Mucosa of gallbladder (tissue), 1 donor: Measurements from ENCODE around the gene PROP1. TPM values are rescaled to one million over a fixed set of nuclear protein-coding genes. Genes with fewer than 3 reads are reported as not detected.
"Not testable (repeated sequence)": the region's sequence is repeated elsewhere in the genome, so short reads cannot be mapped to it uniquely, and the experiment has no call there.

Experiments
- DNase-seq: peaks from one replicate; pipeline ENCODE4 v3.0.0-alpha.2; 2020; ENCODE audit warnings: low spot score
- total RNA-seq: library from RNA; stranded (reverse); gene quantifications from one replicate; pipeline ENCODE4 v1.2.1, GENCODE V29; 2021
- donor health status: DM: no; HTN: no; CAD: no.

Gene PROP1
- total RNA-seq, 1 donor from 2014 or later = not detected

DNA sequence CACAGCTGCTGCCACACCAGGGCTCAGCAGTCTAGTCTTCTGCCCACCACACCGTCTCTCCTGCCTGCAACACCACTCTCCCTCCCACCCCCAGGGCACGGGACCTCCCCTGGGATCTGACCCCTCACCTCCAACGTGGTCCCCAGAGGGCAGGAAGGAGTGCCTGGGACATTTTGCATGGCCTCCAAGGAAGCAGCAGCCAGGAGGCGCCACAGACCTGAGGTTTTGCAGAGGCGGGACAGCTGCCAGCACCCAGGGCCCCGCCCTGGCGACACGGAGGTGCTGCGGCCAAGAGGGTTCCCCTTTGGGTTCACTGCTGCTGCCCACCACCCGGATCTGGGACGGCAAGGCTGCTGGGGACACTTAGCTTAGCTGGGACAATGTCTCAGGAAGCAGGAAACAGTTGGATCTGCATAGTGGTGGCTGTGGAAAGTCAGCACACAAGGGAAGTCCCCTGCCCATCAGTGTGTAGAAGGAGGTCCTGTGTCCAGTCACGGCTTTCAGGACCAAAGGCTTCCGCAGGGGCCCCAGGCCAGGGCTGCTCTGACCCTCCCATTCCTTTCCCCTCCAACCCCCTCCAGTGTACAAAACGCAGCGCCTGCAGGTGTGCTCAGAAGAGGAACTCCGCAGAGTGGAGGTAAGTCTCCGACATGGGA is 13.8 kb downstream of the PROP1 start:
- no peak for DNase-seq

DNA sequence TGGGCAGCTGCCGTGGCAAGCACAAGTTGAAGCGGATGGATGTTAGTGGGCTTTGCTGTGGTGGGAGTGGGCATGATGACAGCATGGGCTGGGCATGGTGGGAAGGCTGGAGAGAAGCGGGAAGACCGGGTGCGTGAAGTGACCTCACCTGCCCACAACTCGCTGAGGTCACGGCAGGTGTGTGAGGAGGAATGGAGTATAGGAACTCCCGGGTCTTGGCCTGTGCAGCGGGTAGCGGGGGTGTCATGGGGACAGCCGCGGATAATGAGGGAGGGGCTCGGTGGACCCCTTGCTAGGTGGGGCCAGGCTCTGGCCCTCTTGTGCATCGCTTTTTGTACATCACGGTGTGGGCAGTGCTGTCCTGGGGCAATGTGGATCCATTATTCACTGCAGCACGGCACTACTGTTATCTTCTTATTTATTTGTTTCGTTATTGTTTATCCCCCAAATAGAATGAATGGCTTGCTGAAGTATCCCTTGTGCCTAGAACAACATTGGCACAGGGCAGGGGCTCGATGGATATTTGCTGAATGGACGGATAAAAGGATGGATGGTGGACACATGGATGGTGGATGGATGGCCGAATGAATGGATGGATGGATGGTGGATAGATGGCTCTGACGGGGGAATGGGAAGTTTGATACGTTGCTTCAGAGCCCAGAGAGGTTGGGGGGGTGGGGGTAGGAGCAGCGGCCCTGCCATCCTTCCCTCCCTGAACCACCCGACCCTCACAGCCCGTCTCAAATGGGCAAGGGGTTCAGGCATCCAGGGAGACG is 14.6 kb downstream of the PROP1 start:
- no peak for DNase-seq

DNA sequence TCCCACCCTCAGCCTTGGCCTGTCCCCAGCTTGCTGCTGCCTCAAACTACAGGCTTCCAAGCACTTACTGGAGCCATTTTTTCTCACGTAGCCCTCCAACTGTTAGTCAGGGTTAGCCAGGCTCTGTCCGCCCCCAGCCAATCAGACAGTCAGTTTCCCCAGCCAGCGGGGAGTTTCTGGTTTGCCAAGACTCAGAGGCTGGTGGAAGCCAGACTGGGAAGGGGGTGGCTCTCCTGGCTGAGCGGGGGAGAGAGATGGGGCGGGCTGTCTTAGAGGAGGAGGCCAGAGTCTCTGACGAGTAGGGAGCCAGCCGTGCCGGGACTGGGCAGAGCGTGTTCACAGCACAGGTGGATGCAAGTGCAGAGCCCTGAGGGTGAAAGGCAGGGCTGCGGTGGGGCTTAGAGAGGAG is 15.3 kb downstream of the PROP1 start:
- no peak for DNase-seq

DNA sequence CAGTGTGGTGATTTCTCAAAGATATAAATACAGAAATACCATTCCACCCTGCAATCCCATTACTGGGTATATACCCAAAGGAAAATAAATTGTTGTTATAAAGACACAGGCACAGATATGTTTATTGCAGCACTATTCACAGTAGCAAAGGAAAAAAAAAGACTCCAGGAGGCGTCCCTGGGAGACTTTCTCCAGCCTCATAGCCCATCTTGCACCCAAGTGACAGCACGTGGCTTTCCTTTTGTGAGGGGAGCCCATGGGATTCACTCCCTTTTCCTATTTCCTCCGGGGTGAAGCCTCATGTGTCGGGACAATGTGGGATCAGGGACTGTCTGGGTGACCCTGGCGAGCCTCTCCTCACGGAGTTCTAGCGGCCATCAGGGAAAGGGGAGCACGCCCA is 18.4 kb downstream of the PROP1 start:
- DNase-seq = not testable (repeated sequence)

DNA sequence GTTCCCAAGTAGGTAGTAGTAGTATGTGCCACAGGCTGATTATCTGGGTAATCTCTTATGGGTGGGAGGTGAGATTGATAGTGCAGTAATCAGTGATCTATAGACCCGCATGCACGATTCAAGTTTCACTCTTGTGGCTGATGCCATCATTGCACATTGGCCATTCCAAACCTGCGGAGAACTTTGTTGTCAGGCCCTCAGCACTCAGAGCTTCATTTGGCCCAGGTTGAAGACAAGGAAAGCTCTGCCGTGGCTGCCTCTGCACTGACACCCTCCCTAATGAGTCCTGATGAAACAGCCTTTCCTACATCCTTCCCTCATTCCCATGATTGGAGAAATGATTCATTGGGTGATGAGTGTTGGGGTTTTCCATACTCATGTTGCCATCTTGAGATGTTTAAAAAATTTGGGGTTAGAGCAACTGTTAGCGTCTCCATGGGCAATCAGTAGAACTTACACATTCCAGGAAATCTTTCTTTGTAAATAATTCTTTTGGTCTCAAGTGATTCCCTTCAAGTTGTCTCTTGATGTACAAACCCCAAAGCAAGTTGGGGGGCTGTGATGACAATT is 22.9 kb downstream of the PROP1 start:
- no peak for DNase-seq

- DNase-seq = no peak
Observed at GRCh38 chr5:177972613-177973012, 23.4 kb downstream of the PROP1 start.

DNA sequence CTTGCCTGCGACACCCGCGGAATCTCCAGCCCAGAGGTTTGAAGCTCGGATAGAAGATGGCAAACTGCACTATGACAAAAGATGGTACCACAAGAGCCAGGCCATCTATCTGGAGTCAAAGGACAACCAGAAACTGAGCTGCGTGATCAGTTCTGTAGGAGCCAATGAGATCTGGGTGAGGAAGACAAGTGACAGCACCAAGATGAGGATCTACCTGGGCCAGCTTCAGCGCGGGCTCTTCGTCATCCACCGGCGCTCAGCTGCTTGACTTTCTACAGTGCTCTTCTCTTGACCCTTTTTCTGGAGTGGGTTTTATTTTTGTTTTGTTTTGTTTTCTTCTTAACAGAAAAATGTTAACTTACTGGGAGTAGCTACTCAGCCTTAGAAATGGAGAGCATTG is 24.0 kb downstream of the PROP1 start:
- DNase-seq = not testable (repeated sequence)

GRCh38 chr5:177968661-177969211 is 27.3 kb downstream of the PROP1 start:
- no peak for DNase-seq

GRCh38 chr5:177967221-177967887 is 28.7 kb downstream of the PROP1 start:
- DNase-seq = no peak

DNA sequence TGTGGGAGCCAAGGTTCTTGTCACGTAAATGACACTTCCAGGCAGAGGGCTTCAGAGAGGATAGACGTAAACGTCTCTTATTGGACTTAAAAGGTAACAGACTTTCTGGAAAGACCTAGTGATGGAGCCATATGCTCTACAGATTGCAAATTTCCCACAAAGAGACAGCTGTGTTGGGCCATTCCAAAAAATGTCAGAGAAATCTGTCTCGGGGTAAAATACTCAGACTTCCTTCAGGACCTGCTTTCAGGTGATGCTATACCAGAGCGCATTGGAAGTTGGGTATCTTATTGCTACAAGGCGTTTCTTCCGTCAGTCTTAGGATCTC is 29.2 kb downstream of the PROP1 start:
- no peak for DNase-seq

GRCh38 chr5:177966009-177966838 is 29.8 kb downstream of the PROP1 start:
- no peak for DNase-seq

DNA sequence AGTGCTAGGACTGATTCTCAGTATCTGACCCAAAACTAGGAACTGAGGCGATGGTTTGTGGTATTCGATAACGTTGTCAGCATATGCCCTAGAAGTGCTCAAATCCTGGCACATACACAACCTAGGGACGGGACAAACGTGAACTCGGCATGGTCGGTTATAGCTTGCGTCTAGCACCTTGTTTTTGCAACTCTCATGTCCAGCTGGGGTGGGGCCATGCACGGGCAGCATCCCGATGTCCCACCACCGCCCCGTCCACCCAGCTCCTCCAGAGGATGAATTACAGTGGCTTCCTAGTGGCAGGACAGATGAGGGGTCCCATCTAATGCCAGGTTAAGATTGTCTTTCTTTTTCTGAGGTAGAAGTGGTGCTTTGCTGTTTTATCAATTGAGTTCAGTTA is 31.6 kb downstream of the PROP1 start:
- DNase-seq = no peak

DNA sequence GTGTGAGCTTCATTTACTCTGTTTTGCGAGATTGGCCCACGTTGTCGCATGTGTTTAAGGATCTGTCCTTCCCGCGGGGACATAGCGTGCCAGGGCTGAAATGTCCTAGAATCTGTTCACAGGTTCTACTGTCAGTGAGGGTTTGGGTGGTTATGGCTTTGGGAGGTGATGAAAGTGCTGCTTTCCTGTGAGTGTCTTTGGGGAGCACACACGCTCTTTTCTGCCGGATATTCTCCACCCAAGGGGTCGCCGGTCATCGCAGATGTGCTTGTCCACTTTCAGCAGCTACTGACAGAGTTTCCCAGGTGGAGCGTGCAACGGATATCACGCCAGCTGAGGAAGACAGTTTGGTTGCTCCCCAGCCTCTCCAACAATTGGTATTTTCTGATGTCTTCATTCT is 32.1 kb downstream of the PROP1 start:
- no peak for DNase-seq

DNA sequence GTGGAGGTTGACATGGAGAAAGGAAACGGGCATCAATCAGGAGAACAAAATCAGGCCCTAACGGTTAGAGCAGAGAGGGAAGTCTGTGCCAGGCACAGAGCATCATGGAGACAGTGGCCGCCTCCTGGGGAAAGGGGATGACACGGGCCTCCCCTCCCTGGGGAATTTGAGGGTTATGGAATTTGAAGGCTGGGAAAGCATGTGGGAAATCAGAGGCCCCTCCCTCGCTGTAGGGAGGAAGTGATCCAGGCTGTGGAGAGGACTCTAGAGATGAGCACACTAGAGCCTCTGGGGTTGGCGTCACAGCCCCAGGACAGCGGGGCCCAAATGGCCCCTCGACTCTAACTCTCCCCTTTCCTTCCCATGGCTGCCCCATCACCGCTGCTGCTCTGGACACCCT is 36.7 kb downstream of the PROP1 start:
- DNase-seq = no peak

DNA sequence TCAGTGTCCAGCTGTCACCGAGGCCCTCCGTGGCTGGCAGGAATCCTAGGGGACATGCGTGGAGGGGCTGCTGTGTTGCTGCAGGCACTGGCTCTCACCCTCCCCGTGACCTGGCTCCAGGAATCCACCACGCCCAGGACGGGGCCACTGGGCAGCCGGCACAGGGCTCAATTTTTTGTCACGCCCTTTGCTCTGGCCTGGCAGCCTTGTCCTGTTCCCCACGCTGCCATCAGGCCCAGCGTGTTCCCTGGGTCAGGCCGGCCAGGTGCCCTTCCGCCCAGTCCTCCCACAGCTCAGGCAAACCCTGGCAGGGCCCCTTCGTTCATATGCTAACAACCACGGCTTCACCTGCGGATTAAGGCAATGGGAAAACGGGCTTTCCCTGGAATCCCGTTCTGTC is 37.3 kb downstream of the PROP1 start:
- no peak for DNase-seq

- no peak for DNase-seq
Observed at GRCh38 chr5:177957241-177957640, 38.8 kb downstream of the PROP1 start.

GRCh38 chr5:177953101-177953500 is 42.9 kb downstream of the PROP1 start:
- not testable (repeated sequence) for DNase-seq

DNA sequence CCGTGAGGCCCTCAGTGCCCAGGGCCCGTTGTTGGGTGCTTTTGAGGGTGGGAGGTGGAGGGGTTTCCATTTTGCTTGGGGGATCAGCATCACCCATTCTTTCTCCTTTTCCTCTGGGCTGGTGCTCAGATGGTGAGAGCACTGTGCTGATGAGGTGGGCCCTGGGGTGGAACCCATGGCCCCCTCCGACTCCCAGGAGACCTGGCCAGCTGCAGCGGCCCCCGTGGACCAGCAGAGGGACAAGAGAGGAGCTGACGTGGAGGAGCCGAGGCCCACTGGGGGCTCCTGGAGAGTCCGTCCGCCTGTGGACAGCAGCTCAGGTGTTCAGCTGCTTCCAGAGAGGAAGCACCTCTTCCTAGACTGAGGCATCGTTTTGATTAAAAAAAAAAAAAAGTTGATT is 46.4 kb downstream of the PROP1 start:
- DNase-seq = not testable (repeated sequence)

DNA sequence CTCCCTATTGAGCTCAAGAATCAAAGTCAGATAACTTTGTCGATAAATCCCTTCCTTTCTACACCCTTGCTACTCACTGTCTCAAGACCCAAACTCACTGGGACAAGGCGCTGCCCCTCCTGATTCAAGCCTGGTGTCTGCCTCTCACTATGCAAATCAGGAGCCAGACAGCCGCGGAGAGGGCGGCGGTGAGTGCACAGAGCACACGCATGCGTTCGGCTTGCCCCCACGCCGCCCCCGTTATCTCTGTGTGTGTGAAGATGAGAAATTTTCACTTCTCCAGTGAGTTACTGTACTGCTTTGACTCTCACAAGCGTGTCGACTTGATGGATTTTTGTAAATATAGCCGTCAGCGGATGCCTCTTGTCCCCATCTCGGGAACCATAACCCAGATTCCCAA is 47.0 kb downstream of the PROP1 start:
- not testable (repeated sequence) for DNase-seq

DNA sequence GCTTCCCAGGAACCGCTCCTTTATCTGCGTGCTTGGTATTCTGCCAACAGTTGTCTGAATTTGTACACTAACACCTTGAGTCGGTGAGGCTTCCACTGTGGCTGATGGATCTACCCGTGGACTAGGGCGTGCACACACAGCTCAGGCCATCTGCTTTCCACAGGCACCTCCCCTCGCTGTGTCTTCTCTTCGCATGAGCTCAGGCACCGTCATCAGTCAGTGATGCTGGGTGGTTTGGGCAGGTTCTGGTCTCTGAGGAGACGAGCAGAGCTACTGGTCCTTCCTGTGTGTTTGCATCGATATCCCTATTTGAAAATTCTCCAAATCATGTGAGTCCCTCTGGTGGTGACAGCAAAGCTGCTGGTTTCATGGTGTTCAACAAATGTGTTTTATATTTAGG is 48.1 kb downstream of the PROP1 start:
- not testable (repeated sequence) for DNase-seq

- not testable (repeated sequence) for DNase-seq
Observed at GRCh38 chr5:177945601-177946283, 50.3 kb downstream of the PROP1 start.
